Cardiac fibroblast (primary cell): ENCODE data around the gene MATN1.

Experiments used
- DNase-seq, 2 donors: peaks; one replicate each; pipeline versions ENCODE4 v3.0.0 to v3.0.0-alpha.2; 2010; ENCODE audit warnings: low read depth in 2 of 2
- H3K4me3 ChIP-seq, 2 donors: replicated peaks in 1 of 2; 1 replicate in 1 of 2; 2 replicates in 1 of 2; pipeline ENCODE4 v1.5.1; 2011; ENCODE audit warnings: low read depth in 2 of 2, low read length in 2 of 2, mild to moderate bottlenecking in 2 of 2, moderate library complexity in 1 of 2
- TF ChIP-seq, protein P1 (sequence below): IDR thresholded peaks from one replicate; pipeline ENCODE4 v1.5.1; 2011; ENCODE audit warnings: low read depth, mild to moderate bottlenecking, low read length, inconsistent platforms

Gene MATN1

GRCh38 chr1:30720271-30721223 is 2.8 kb downstream of the MATN1 start:
- TF ChIP-seq, protein P1, sequence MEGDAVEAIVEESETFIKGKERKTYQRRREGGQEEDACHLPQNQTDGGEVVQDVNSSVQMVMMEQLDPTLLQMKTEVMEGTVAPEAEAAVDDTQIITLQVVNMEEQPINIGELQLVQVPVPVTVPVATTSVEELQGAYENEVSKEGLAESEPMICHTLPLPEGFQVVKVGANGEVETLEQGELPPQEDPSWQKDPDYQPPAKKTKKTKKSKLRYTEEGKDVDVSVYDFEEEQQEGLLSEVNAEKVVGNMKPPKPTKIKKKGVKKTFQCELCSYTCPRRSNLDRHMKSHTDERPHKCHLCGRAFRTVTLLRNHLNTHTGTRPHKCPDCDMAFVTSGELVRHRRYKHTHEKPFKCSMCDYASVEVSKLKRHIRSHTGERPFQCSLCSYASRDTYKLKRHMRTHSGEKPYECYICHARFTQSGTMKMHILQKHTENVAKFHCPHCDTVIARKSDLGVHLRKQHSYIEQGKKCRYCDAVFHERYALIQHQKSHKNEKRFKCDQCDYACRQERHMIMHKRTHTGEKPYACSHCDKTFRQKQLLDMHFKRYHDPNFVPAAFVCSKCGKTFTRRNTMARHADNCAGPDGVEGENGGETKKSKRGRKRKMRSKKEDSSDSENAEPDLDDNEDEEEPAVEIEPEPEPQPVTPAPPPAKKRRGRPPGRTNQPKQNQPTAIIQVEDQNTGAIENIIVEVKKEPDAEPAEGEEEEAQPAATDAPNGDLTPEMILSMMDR = no peak
- H3K4me3 ChIP-seq = no peak overlapping the region
- no peak for DNase-seq

- TF ChIP-seq, protein P1 = no peak
- H3K4me3 ChIP-seq = peak overlapping the region in 1 of 2 donors; percentile 62
- DNase-seq = peak; percentile 63 to 73
These were observed 3.7 kb downstream of the MATN1 start for GRCh38 chr1:30719406-30720270.

- peak; percentile 97 to 99 for DNase-seq
- TF ChIP-seq, protein P1 = peak; percentile 88
These were observed 4.6 kb downstream of the MATN1 start for GRCh38 chr1:30718636-30719405.

DNA sequence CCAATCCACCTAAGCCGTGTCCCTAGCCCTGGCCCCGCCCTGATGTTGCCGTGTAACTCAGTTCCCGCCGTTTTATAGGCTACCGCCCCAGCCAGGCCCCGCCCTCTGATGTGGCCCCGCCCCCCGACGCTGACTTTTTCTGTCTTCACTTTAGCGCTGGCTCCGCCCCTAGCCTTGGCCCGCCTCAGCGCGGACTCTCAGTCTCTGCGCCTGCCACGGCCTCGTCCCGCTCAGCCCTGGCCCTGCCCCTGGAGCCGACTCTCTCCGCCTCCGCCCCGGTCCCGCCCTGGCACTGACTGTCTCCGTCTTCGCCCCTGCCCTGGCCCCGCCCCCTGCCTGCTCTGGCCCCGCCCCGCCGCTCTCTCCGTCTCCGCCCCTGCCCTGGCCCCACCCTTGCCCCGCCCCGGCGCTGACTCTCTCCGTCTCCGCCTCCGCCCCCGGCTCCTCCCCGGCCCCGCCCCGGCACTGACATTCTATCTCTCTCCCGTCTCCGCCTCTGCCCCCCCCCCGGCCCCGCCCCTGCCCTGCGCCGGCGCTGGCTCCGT is 5.2 kb downstream of the MATN1 start:
- TF ChIP-seq, protein P1 = no peak
- DNase-seq = peak; percentile 97 to 99
- peak overlapping the region in 1 of 2 donors; percentile 22 for H3K4me3 ChIP-seq

More at GRCh38 chr1:30718636-30719405, 4.6 kb downstream of the MATN1 start:
- H3K4me3 ChIP-seq = peak overlapping the region; percentile 56 to 62

DNA sequence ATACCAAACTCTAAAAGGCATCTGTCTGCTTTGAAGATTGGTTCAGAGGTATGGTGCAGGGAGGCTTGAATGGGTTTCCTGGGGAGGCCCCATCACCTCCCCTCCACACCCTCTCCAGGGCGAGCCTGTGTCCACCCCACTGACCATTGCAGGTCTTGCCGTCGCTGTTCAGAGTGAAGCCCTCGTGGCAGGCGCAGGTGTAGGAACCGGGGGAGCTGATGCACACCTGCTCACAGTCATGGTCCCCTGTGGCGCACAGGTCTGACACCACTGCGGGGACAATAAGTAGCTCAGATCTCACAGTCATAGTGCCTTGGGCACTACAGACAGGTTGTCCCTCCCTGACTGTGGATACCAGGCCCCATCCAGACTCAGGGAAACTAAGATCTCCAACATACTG is 6.7 kb downstream of the MATN1 start:
- no peak overlapping the region for H3K4me3 ChIP-seq
- TF ChIP-seq, protein P1 = no peak
- DNase-seq = no peak

- H3K4me3 ChIP-seq = no peak overlapping the region
- TF ChIP-seq, protein P1 = no peak
- DNase-seq = no peak
These were observed 7.5 kb downstream of the MATN1 start for GRCh38 chr1:30715886-30716285.
